Psoas muscle (tissue), 8 donors: ENCODE measurements around the gene SLC18A2. TPM values are rescaled to one million over a fixed set of nuclear protein-coding genes. Genes with fewer than 3 reads are reported as not detected.
"Not testable (repeated sequence)": the region's sequence is repeated elsewhere in the genome, so short reads cannot be mapped to it uniquely, and the experiment has no call there.

Source experiments
- ATAC-seq, 4 donors: fragments of 200-7000 bp; cut with Tn5 transposase; one replicate each; pipeline ENCODE4 v1.9.1; 2020; ENCODE audit warnings: moderate library complexity in 3 of 4, mild to moderate bottlenecking in 2 of 4
- DNase-seq, 2 donors: peaks; one replicate each; pipeline ENCODE4 v3.0.0-alpha.2; 2020
- H3K27ac ChIP-seq: fragments of 200-600 bp; one replicate; pipeline ENCODE4 v1.8.0; 2022
- H3K27me3 ChIP-seq, 3 donors: fragments of 200-600 bp in 1 of 3; one replicate each; pipeline versions ENCODE4 v1.6.1 to v1.8.0; 2013 to 2022; ENCODE audit warnings: low read length in 2 of 3, mild to moderate bottlenecking in 2 of 3, moderate library complexity in 1 of 3; ENCODE audit not compliant: insufficient read depth in 3 of 3
- H3K36me3 ChIP-seq, 2 donors: fragments of 200-600 bp in 1 of 2; one replicate each; pipeline versions ENCODE4 v1.6.1 to v1.8.0; 2013 to 2022; ENCODE audit warnings: low read depth in 1 of 2, mild to moderate bottlenecking in 1 of 2, moderate library complexity in 1 of 2; ENCODE audit not compliant: insufficient read depth in 1 of 2
- H3K4me1 ChIP-seq: fragments of 200-600 bp; one replicate; pipeline ENCODE4 v1.8.0; 2022
- H3K4me3 ChIP-seq: fragments of 200-600 bp; one replicate; pipeline ENCODE4 v1.8.0; 2022; ENCODE audit warnings: mild to moderate bottlenecking
- H3K9me3 ChIP-seq: fragments of 200-600 bp; one replicate; pipeline ENCODE4 v1.8.0; 2022
- CTCF ChIP-seq: fragments of 200-600 bp; IDR thresholded peaks from one replicate; pipeline ENCODE4 v1.8.0; 2022; ENCODE audit warnings: antibody characterized with exemption
- WGBS, 3 donors: extraction: QIAGEN DNeasy Blood & Tissue Kit; methylation state at CpG; one replicate each; pipeline versions ENCODE4 v1.1.6 to v1.1.7; 2013; 5-methylcytosine and 5-hydroxymethylcytosine counted together
- intact Hi-C, 2 donors: fragments of 100-400 bp; cut with DNase I; formaldehyde crosslinking; loops; one replicate each; pipeline versions ENCODE4 v1.11.0 to v1.14.2; 2022
- polyA plus RNA-seq, 3 donors: library from polyadenylated mRNA; stranded (reverse); fragments of 200-250 nt; gene quantifications; one replicate each; pipeline ENCODE4 v1.2.3, GENCODE V29; 2013
- total RNA-seq, 4 donors: library from RNA; stranded (reverse); fragmentation: NEBNext Ultra II Directional in 2 of 4; extraction: Animal tissue kit (Norgen Biotek cat#: 25700) in 2 of 4; gene quantifications; one replicate each; pipeline versions ENCODE4 v1.2.1 to v1.2.4, GENCODE V29; 2021 to 2023
- donor health status: healthy with polysubstance abuse.
- donor health status: DM: no; HTN: no; CAD: no; lungs with moderate emphysema.
- donor health status: Bipolar disorder and iron deficiency.
- donor health status: healthy.
- donor health status: DM: yes; HTN: yes; CAD: no.
- donor health status: DM: no; HTN: no; CAD: no.
- donor health status: DM: no; HTN: no; CAD: no.
- donor health status: DM: yes; HTN: yes; CAD: no.

The SLC18A2 gene
- total and polyA plus RNA-seq, 7 donors = 0.01 to 0.27 (median 0.10) TPM

- no peaks in the 10 kb centered on the region for H3K4me1 ChIP-seq
- no peak overlapping the region for H3K27ac ChIP-seq
- no peak overlapping the region for H3K4me3 ChIP-seq
- no peak for TF ChIP-seq CTCF
- WGBS, 3 donors = 88 to 99% (median 97%) methylated on average over 3 of the region's 3 CpGs
- DNase-seq = no peak
- no peaks in the 10 kb centered on the region for H3K27me3 ChIP-seq
- no peaks in the 10 kb centered on the region for H3K36me3 ChIP-seq
- H3K9me3 ChIP-seq = no peaks in the 10 kb centered on the region
- no peak for ATAC-seq
- intact Hi-C loops = no loop called here
Observed at GRCh38 chr10:117273980-117274379, 33.1 kb downstream of the SLC18A2 start.

- TF ChIP-seq CTCF = no peak
- no peak overlapping the region for H3K27ac ChIP-seq
- no peaks in the 10 kb centered on the region for H3K4me1 ChIP-seq
- no peaks in the 10 kb centered on the region for H3K36me3 ChIP-seq
- no peak overlapping the region for H3K4me3 ChIP-seq
- ATAC-seq (no peak), DNase-seq (no peak)
- intact Hi-C loops = no loop called here
- H3K27me3 ChIP-seq = no peaks in the 10 kb centered on the region
- no peaks in the 10 kb centered on the region for H3K9me3 ChIP-seq
- 90 to 95% (median 93%) methylated on average over 5 of the region's 5 CpGs for WGBS, 3 donors
Observed at GRCh38 chr10:117274509-117274908, 33.6 kb downstream of the SLC18A2 start.

GRCh38 chr10:117275121-117275520 is 34.2 kb downstream of the SLC18A2 start:
- no peak for ATAC-seq
- DNase-seq = no peak
- Histone ChIP-seq H3K9me3 (no peaks in the 10 kb centered on the region), H3K36me3 (no peaks in the 10 kb centered on the region), H3K27ac (no peak overlapping the region), H3K4me1 (no peaks in the 10 kb centered on the region), H3K4me3 (no peak overlapping the region), H3K27me3 (no peaks in the 10 kb centered on the region)
- no peak for TF ChIP-seq CTCF
- 82 to 88% (median 86%) methylated on average over 3 of the region's 3 CpGs for WGBS, 3 donors
- intact Hi-C loops = no loop called here

- no peaks in the 10 kb centered on the region for H3K9me3 ChIP-seq
- ATAC-seq (no peak), DNase-seq (no peak)
- no peaks in the 10 kb centered on the region for H3K36me3 ChIP-seq
- no peak overlapping the region for H3K27ac ChIP-seq
- intact Hi-C loops = no loop called here
- WGBS, 3 donors = 92 to 97% (median 94%) methylated on average over 2 of the region's 2 CpGs
- no peak for TF ChIP-seq CTCF
- H3K4me3 ChIP-seq = no peak overlapping the region
- no peaks in the 10 kb centered on the region for H3K27me3 ChIP-seq
- no peaks in the 10 kb centered on the region for H3K4me1 ChIP-seq
Observed at GRCh38 chr10:117277675-117278074, 36.8 kb downstream of the SLC18A2 start.

GRCh38 chr10:117284716-117285494 is 44.0 kb downstream of the SLC18A2 start:
- intact Hi-C loops = no loop called here
- TF ChIP-seq CTCF = no peak
- Histone ChIP-seq H3K27ac (no peak overlapping the region), H3K4me3 (no peak overlapping the region), H3K4me1 (no peaks in the 10 kb centered on the region), H3K27me3 (no peaks in the 10 kb centered on the region), H3K36me3 (peaks cover 3 to 29% of the 10 kb centered on the region in 2 donors), H3K9me3 (no peaks in the 10 kb centered on the region)
- ATAC-seq (no peak), DNase-seq (no peak)
- 93 to 95% (median 94%) methylated on average over 12 of the region's 12 CpGs for WGBS, 3 donors

GRCh38 chr10:117290872-117291271 is 50.0 kb downstream of the SLC18A2 start:
- DNase-seq, H3K36me3 ChIP-seq, H3K4me1 ChIP-seq, H3K27ac ChIP-seq, H3K27me3 ChIP-seq, H3K4me3 ChIP-seq, H3K9me3 ChIP-seq, ATAC-seq, intact Hi-C loops: not testable (repeated sequence)
- 92 to 94% (median 93%) methylated on average over 10 of the region's 10 CpGs for WGBS, 3 donors
